HCT116 (cell line): Measurements from ENCODE around the gene ADRA2A.

Source experiments
- CEBPB ChIP-seq: IDR thresholded peaks from 2 replicates; pipeline ENCODE4 v1.6.1; 2012; ENCODE audit warnings: low read depth
- EGR1 ChIP-seq: IDR thresholded peaks from 2 replicates; pipeline ENCODE4 v1.6.1; 2012; ENCODE audit warnings: low read depth
- EZH2 ChIP-seq: fragments of 200-600 bp; sonication (generic); IDR thresholded peaks from 2 replicates; pipeline ENCODE4 v1.6.1; 2017; ENCODE audit warnings: antibody characterized with exemption, mixed run types
- EZH2phosphoT487 ChIP-seq: fragments of 200-600 bp; IDR thresholded peaks from 2 replicates; pipeline ENCODE4 v1.6.1; 2018; ENCODE audit warnings: antibody characterized with exemption, borderline replicate concordance
- JUND ChIP-seq: IDR thresholded peaks from 2 replicates; pipeline ENCODE4 v1.6.1; 2012
- POLR2A ChIP-seq: IDR thresholded peaks from 2 replicates; pipeline ENCODE4 v1.7.0; 2011; ENCODE audit warnings: borderline replicate concordance; ENCODE audit not compliant: insufficient read depth, insufficient read length; ENCODE audit errors: extremely low read depth
- POLR2AphosphoS5 ChIP-seq: IDR thresholded peaks from 2 replicates; pipeline ENCODE4 v1.6.1; 2011; ENCODE audit warnings: mild to moderate bottlenecking, low read depth, low read length, moderate library complexity
- RAD21 ChIP-seq: IDR thresholded peaks from 2 replicates; pipeline ENCODE4 v1.6.1; 2012; ENCODE audit warnings: low read depth, mild to moderate bottlenecking
- YY1 ChIP-seq: IDR thresholded peaks from 2 replicates; pipeline ENCODE4 v1.6.1; 2011; ENCODE audit warnings: low read length, low read depth, moderate library complexity, mild to moderate bottlenecking; ENCODE audit not compliant: insufficient replicate concordance; ENCODE audit errors: extremely low read depth
- TF ChIP-seq, protein P1 (sequence below), 3 experiments: fragments of 200-600 bp in 1 of 3; sonication (generic) in 1 of 3; IDR thresholded peaks in 2 of 3; conservative IDR thresholded peaks in 1 of 3; 2 replicates each; pipeline ENCODE4 v1.5.1; 2012 to 2017; ENCODE audit warnings: low read depth in 2 of 3, low read length in 2 of 3, antibody characterized with exemption in 1 of 3, borderline replicate concordance in 1 of 3, control low read depth in 1 of 3, mild to moderate bottlenecking in 1 of 3, mixed read lengths in 1 of 3, mixed run types in 1 of 3, moderate library complexity in 1 of 3; ENCODE audit not compliant: insufficient read depth in 1 of 3
- TF ChIP-seq, protein P2 (sequence below): IDR thresholded peaks from 2 replicates; pipeline ENCODE4 v1.6.1; 2012

DNA sequence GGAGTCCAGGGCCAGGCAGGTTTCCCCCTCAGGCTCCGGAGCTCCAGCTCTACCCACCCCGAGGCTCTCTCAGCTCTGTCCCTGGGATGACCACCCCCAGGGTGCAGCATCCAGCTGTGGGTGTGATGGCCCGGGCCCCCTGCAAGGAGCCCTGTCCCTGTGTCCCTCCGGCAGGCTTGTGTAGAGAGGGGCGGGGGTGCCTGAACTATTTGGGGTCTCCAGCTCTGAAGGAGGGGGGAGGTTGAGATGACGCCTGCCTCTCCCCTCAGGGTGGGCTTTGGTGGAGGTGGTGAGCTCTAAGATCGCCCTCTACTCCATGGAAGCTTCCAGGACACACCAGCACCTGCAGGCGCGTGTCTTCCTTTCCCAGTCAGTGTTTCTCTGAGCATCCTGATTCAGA, 39.4 kb downstream of the ADRA2A start:
- TF ChIP-seq, protein P1, sequence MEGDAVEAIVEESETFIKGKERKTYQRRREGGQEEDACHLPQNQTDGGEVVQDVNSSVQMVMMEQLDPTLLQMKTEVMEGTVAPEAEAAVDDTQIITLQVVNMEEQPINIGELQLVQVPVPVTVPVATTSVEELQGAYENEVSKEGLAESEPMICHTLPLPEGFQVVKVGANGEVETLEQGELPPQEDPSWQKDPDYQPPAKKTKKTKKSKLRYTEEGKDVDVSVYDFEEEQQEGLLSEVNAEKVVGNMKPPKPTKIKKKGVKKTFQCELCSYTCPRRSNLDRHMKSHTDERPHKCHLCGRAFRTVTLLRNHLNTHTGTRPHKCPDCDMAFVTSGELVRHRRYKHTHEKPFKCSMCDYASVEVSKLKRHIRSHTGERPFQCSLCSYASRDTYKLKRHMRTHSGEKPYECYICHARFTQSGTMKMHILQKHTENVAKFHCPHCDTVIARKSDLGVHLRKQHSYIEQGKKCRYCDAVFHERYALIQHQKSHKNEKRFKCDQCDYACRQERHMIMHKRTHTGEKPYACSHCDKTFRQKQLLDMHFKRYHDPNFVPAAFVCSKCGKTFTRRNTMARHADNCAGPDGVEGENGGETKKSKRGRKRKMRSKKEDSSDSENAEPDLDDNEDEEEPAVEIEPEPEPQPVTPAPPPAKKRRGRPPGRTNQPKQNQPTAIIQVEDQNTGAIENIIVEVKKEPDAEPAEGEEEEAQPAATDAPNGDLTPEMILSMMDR (IDR thresholded peaks at IDR 0.05 in 2 of 3, conservative IDR thresholded peaks at IDR 0.05 in 1 of 3; ENCODE audit: borderline replicate concordance in 1 of 3, insufficient read depth in 1 of 3, low read depth in 2 of 3, low read length in 2 of 3): no peak
- no peak for TF ChIP-seq JUND
- TF ChIP-seq POLR2A: no peak
- TF ChIP-seq POLR2AphosphoS5: no peak
- TF ChIP-seq CEBPB: no peak
- no peak for TF ChIP-seq YY1
- no peak for TF ChIP-seq RAD21
- no peak for TF ChIP-seq EZH2
- TF ChIP-seq, protein P2, sequence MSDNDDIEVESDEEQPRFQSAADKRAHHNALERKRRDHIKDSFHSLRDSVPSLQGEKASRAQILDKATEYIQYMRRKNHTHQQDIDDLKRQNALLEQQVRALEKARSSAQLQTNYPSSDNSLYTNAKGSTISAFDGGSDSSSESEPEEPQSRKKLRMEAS: no peak
- TF ChIP-seq EZH2phosphoT487: no peak
- no peak for TF ChIP-seq EGR1
